Activated CD4-positive, alpha-beta T cell treated with anti-CD3 and anti-CD28 coated beads for 24 hours (primary cell): Measurements from ENCODE around the gene NDUFAF8.
A peak's percentile ranks its signal among the peaks of the same experiment; 100 is the strongest.

Source experiments
- DNase-seq, 2 donors: peaks; one replicate each; pipeline ENCODE4 v3.0.0-alpha.2; 2020; ENCODE audit warnings: low read depth in 2 of 2

NDUFAF8 gene, protein sequence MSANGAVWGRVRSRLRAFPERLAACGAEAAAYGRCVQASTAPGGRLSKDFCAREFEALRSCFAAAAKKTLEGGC

DNA sequence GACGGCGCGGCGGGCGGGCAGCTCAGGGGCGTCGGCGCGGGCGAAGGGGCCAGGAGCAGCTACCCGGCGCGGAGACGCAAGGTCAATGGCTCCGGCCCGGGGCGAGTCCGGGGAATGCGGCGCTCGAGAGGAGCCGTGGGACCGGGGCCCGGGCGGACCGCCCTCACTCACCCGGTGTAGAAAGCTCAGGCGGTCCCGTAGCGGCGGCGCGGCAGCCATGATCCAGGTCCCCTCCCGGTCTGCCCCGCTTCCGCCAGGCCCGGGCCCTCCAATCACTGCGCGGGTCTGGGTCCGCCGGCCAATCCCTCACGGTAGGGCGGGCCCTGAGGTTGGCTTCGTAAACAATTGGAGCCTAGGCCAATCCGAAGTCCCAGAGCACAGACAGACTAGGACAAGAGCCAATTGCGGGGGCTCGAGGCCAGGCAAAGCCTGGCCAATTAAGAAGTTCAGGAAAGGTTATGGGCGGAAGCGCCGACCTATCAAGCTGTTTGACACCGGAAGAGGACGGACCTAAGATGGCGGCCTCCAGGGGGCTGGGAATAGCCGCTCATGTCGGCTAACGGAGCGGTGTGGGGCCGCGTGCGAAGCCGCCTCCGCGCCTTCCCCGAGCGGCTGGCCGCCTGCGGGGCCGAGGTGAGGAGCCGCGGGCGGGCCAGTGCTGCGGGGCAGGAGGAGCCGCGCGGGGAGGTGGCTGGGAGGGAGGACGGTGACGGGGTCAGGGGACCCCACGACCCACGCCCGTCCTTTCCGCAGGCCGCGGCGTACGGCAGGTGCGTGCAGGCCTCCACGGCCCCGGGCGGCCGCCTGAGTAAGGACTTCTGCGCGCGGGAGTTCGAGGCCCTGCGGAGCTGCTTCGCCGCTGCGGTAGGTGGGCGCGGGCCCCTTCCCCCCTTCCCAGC, at the start of gene NDUFAF8, which contains the start of gene TEPSIN:
Gene NDUFAF8, plus strand, starts transcription at position 504 of the 899 bp plus-strand sequence. Its CDS starts 46 bp downstream, at position 550.
Gene TEPSIN, minus strand, starts transcription at position 241 of the 899 bp plus-strand sequence. Its CDS starts 22 bp downstream, at position 219.
- DNase-seq, result peak; percentile 87 to 89

DNA sequence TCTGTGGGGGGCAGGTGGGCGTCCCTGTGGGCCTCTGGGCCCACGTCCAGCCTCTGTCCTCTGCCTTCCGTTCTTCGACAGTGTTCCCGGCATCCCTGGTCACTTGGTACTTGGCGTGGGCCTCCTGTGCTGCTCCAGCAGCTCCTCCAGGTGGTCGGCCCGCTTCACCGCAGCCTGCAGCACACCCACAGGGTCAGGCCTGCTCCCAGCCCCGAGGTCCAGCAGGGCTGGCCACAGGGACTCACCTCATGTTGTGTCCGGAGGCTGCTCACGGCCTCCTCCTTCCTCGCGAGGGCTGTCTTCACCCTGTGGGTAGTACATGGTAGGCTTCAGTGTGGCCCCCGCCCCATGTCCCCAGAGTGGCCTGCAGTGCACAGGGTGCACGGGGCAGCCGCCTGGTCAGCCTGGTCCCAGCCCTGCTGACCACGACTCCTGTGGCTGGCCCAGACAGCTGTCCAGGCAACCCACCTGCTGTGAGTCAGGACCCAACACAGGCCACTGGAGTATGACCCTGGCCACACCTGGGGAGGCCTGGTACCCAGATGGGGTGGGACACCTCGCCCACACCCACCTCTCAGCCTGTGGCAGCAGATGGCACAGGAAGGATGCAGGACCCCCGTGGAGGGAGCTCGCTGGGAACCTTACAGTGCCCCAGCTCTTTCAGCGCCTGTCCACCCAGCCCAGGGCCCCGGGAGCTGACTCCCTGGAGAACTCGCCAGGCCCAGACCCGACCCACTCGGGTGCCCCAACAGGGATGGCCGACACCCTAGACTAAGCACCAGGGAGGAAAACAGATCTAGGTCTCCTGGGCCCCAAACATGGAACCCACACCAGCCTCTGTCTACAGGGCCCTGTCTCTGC, 49.2 kb upstream of the NDUFAF8 start:
- DNase-seq, result no peak

DNA sequence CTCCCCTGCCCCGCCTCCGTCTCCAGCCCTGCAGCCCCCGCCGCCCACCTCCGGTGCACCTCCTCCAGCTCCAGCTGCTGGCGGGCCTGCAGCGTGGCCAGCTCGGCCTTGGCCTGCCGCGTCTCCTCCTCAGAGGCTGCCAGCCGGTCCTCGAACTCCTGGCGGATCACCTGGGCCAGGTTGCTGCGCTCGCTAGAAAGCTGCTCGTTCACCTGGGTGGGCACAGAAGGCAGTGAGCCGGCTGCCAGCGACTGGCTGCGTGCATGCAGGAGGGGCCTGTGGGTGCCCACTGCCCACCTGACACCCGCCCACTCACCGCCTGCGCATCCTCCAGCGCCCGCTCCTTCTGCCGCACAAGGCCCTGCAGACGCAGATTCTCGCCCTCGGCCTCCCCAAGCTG, 48.5 kb upstream of the NDUFAF8 start:
- DNase-seq, result no peak

DNA sequence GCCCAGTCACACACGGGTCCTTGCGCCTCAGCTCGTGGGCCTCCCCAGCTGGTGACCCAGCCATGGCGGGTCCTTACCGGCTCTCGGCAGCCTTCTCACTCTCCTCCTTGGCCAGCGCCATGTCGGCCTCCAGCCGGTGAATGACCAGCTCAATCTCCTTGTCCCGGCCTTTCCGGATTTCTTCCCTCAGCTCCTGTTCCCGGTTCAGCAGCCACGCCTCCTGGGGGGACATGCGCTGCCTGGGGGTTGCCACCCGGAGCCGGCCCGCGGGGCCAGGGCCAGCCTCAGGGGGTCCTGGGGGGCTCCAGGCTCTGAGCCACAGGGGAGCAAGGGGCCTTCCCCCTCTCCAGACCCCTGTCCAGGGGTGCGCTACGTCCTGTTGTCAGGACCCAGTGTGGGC, 48.0 kb upstream of the NDUFAF8 start:
- DNase-seq, result no peak

DNA sequence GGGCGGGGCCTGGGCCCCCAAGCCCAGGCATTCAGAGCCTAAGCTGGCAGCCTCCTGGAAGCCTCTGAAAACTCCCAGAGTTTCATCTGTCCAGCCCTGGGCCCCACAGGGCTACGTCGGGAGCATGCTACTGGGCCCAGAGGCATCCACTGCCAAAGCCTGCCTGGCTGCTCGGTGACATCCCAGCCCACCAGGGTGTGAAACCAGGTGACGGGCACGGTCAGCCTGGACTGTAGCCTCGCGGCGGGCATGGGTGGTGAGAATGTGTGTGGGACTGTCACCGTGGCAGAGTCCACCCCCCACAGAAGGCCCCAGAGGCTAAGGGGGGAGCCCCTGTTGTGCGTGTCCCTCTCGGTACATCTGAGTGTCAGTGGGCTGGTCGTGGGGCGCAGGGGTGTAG, 47.5 kb upstream of the NDUFAF8 start:
- no peak for DNase-seq

DNA sequence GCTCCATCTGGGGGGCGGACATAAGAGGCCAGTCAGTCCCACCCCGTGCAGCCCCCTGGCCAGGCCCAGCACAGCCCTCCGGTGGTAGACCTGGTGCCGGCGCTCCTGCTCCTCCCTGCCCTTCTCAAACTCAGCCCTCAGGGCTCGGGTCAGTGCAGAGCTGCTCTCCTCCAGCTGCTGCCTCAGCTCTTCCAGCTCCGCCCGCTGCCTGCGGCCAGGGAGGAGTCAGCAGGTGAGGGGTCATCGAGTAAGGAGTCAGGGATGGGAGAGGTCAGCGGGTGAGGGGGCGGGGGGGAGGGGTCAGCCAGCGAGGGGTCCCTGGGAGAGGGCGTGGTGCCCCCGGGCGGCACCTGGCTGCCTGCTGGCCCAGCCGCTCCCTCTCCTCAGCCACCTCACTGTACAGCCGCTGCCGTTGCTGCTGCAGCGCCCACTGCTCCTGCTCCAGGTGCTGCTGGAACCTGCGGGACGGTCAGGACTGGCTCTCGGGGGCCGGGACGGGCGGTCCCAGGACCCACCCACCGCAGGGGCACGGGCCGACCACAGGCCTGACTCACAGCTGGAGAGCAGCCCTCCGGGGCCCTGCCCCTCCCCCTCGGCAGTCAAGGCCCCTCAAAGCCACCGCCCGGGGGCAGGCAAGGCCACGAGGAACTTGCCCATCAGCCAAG, 46.6 kb upstream of the NDUFAF8 start:
- no peak for DNase-seq

DNA sequence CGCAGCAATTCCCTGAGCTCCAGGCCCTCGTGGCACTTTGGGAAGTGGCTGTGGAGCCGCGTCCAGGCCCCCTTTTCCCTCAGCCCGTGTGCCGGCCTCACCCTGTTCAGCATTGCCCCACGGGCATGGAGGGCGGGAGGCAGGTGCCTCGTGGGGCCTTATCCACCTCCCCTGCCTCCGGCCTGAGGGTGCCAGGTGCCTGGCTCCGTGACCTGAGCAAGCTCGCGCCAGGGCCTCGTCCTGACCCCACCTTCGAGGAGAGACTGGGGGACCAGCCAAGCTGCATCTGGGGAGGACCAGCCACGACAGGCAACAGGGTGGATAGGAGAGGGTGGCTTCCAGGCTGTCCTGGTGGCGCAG, 46.1 kb upstream of the NDUFAF8 start:
- no peak for DNase-seq

DNA sequence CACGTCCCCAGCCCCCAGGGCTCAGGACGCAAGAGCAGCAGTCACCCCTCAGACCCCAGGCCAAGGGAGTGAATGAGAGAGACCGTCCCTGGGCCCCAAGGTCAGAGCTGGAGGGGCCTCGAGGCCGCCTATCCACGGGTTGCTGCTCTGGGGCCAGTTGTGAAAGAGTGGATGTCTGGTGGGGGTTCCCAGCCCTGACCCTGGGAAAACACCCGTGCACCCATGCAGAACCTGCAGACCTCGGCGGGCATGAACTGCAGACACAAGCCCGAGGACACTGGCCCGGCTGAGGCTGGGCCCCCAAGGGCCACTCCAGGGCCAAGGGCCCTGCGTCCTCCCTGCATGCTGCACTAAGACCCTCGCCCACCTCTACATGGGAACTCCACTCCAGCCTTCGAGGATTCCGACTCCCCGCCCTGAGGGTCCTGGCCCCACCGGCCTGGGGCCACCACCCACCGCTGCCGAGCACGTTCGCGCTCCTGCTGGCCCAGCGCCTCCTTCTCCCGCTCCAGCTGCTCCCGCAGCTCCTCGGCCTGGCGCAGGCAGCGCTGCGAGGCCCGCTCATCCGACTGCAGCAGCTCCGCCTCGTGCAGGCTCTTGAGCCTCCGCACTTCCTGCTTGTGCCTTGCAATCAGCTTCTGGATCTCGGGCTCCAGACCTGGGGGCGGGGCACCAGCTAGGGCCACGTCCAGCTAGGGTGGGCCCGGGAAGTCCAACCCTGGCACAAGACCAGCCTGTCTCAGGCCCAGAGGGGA, 45.5 kb upstream of the NDUFAF8 start:
- no peak for DNase-seq

DNA sequence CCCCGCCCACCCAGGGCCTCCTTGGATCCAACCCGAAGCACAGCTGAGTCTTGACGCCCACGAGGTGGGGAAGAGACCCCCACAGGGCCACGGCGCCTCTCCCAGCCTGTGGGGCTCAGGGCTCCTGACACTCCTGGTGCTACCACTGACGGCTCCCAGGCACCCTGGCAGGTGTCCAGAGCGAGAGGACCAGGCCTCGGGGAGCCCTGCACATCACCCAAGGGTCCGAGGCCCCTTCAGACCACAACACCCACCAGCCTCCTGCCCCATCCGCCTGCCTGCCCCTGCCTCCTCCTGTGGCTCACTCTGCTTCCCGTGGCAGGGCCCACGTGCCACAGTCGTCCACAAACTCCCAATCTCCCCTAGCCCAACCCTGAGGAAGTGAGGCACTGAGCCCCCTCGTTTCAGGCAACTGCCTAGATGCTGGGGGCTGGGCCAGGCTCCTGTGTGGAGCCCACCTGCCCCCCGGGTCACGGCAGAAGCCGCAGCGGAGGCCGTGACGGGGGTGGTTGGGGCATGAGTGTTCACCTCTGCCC, 44.8 kb upstream of the NDUFAF8 start:
- DNase-seq, result no peak

DNA sequence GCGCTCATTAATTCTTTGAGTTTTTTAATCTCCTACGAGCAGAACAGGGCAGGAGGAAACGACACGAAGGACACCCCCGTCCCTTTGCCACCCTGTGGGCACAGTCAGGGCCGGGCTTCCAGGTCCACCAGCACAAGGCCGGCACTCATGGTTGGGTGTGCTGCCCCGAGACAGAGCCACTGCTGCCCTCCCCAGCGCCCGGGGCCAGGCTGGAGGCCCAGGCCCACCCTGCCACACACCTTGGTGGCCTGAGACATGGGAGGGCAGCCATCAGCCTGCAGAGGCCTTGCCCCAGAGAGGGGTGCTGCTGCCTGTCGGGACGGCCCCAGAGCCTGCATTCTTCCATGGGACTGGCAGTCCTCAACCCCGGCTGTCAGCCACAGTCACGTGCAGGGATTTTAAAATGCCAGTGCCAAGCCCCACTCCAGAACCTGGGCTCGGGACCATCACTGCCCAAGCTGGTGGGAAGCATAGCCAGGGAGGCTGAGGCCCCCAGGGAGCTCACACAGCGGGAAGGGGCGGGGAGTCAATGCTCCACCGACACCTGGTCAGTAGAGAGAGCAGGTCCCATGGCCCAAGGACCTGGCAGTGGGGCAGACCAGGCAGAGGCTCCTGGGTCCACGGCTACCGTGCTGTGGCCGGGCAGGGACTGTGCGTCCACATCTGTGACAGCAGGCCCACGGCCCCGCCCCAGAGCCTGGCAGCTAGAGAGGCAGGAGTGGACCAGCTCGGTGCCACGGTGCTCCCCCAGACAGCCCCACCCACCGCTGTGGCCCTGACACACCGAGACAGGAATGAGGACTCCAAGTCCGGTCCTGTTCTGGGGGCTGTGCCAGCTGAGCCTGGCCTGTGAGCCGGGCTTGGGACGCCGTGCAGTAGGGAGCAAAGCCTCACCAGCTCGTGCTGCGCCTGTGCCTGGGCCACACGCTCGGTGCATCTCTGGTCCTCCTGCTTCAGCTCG, 43.9 kb upstream of the NDUFAF8 start:
- DNase-seq, result no peak

DNA sequence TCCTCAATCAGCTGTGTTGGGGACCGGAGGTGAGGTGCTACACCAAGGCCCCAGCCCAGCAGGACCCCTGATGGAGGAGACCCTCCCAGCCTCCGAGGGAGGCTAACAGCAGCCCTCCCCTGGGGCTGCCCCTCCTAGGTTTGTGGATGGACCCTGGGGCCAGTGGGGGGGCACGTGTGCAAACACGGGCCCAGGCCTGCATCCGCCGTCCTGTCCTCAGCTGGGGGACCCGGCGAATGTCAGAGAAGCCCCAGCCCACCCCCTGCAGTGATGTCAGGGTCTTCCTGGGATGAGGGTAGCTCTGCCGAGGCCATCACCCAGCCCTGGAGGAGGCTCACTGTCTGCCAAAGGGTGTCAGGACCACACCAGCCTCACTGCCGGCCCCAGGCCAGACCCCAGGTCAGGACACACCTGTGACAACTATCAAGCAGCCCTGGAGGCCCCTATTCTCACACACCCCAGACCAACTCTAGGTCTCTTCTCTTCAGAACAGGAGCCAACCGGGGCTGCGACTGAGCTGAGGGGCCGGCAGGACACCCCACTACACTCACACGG, 43.1 kb upstream of the NDUFAF8 start:
- no peak for DNase-seq

DNA sequence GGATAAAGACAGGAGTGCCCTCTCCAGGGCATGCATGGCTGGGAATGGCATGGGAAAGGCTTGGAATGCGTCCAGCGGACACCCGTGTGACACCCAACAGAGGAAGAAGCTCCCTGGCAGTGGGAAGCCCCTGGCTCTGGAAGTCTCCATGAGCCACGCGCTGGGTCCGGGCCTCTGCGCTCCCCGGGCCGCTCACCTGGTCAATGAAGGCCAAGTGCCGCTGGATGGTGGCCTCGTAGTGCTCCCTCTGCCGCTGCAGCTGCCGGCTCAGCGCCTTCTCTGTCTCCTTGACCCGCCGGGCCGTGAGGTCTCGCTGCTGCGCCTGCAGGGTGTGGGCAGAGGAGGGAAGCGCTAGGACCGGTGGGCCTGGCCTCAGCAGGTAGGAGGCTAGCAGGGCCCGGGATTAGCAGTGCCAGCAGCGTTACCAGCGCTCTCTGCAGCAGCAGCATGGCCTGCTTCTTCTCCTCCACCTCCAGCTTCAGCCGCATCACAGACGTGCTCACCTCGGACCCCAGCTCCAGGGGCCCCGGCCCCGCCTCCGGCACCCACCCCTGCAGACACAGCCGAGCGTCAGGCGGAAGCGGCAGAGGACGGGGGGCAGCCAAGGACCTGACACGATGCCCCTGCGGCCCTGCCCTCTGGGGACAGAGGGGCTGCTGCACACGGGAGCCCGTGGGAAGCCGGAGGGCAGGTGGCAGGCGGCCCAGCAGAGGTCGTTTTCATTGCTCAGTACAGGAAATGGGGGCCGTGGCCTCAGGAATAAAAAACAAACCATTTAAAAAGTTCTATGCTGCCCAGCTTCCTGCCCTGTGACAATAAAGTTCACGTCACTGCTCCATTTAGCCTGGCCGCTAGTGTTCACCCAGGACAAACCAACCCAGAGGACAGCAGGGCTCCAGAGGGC, 42.4 kb upstream of the NDUFAF8 start:
- DNase-seq, result no peak

DNA sequence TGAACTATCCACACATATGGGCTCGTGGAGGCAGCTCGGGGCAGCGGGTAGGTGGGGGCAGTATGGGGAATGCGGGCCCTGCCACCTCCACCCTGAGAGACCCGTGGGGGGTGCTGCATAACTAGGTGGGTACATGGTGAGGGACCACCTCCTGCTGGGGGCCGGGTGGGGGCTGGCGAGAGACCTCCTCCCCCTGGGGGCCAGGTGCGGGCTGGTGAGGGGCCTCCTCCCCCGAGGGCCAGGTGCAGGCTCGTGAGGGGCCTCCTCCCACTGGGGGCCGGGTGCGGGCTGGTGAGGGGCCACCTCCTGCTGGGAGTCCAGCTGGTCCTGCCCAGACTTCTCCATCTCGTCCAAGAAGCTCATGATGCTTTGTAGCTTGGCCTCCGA, 41.7 kb upstream of the NDUFAF8 start:
- DNase-seq, result no peak

DNA sequence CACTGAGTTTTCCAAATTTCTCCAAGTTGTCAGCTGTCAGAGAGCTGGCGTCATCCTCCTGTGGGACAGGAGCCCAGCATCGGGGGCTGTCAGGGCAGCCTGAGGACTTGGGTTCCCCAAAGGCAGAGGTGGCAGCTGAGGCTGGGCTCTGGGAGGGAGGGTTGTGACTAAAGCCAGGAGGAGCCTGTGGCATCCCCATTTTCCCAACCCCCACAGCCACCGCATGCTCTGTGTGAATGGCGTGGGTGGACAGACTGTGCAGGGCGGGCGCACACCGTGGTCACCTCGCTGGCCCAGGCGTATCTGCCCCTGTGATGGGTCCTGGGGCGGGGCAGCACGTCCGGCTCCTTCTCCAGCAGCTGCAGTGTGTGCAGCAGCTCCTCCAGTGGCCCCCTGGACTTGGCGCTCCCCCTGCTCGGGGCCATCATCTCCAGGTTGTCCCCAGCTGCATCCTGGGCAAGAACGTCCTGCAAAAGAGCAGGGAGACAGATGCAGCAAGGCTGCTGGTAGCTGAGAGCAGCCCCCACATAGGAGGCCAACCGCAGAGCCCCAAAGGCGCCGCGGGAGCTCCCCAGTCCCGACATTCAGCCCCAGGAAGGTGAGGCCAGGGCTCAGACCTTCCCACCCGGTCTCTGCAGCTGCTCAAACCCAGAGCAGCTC, 41.2 kb upstream of the NDUFAF8 start:
- no peak for DNase-seq

DNA sequence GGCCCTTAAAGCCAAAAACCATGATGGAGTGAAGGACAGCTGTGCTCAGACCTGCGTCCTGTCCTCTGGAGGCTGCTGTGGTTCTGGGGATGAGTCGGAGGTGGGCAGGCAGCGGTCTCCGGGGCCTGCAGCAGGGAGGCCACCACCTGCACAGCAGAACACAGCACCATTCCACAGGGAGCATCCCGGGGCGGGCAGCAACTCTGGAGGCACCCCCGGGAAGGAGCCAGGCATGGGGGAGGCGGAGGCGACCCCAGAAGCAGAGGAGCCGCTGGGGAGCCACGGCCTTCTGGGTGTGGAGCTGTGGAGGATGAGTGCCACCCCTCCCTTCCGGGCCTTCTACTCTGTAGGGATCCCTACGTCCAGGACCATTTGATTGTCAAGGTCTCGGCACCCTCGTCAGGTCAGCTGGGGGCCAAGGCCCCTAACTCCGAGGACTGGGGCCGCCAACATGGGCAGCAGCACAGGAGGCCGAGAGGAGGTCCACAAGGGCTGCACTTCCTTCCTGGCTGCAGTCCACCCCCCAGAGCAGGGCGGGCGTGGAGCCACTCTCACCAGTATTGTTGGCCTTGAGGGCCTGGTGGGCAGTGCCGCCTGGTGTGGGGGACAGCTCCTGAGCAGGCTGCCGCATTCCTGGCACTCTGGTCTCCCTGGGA, 40.2 kb upstream of the NDUFAF8 start:
- DNase-seq, result no peak

DNA sequence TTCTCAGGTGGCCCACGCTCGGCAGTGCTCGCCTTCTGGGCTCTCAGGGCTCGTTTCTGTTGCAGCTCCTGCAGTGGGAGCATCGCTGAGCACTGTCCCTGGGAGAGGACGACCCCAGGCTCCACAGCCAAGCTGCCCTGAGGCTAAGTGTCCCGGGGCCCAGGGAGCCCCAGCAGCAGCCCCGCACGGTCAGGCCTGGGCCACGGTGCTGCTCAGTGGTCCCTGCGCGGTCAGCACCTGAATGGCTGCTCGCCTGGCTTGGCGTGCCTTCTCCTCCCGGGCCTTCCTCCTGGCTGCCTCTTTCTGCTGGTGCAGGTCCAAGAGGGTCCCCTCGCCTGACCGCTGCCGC, 39.7 kb upstream of the NDUFAF8 start:
- DNase-seq, result no peak

DNA sequence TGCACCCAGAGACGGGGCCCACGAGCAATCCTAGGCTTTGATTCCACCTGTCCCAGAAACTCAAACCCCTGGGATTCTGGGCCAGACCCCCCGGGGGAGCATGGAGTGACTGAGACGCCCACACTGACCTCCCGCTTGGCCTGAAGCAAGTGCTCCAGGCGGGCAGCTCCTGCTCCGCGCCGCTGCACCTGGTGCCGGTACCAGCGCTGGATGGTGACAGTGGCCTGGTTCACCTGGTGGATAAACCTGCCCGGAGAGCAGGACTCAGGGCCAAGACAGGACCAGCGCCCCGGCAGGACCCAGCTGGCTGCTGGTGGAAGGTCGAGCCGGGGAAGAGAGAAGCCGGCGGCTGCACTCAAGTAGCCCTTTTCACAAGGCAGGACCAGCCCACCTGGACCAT, 38.9 kb upstream of the NDUFAF8 start:
- no peak for DNase-seq
